ENCODE measurements around the gene CARD11.

The CARD11 gene

GRCh38 chr7:2856388-2857169 is 187.1 kb downstream of the CARD11 start:
- Histone ChIP-seq H3K4me1 (ENCODE audit: insufficient read depth, low read length) (no peaks in the 10 kb centered on the region), H3K9me3 (ENCODE audit: insufficient read depth, low read depth, low read length) (no peaks in the 10 kb centered on the region), H3K27me3 (ENCODE audit: insufficient read depth, low read length) (peaks cover 30% of the 10 kb centered on the region; the same call in 1 of the 2 replicates), H3K9ac (ENCODE audit: low read depth, low read length) (no peak overlapping the region), H3K36me3 (ENCODE audit: insufficient read depth, low read depth, low read length) (no peaks in the 10 kb centered on the region), H3K4me3 (ENCODE audit: low read length) (no peak overlapping the region), H3K27ac (ENCODE audit: low read length) (no peak overlapping the region)

Measured in iPS-20b (cell line).